ENCODE data around the gene SP2.

The SP2 gene

DNA sequence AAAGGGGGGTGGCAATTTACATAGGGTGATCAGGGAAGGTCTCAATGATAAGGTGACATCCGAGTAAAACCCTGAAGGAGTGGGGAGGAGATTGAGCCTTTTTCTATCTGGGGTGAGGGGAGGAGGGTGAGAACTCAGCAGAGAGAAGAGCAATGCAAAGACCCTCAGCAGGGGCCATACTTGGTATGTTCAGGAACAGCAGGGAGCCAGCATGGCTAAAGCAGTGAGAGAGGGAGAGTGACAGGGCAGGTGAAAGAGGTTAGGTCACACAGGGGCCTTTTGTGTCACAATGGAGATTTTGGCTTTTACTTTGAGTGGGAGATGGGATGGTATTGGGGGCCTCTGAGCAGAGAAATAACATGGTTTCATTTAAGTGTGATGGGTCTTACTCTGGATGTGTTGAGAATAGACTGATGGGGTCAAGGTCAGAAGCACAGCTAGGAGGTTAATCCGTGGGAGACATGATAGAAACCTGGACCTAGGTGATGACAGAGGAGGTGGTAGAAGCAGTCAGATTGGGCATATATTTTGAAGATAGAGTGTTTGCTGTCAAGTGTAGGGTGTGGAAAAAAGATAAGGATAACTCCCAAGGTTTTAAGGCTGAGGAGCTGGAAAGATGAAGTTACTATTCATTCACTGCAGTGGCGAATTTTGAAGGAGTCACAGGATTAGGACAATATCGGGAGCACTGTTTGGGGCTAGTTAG, 6.2 kb downstream of the SP2 start:
- H3K36me3 ChIP-seq = peaks cover 44 to 83% (median 62%) of the 10 kb centered on the region in 11 experiments
- H3K4me3 ChIP-seq = no peak overlapping the region
- peaks cover 45 to 73% (median 60%) of the 10 kb centered on the region in 10 experiments for H3K4me1 ChIP-seq
- no peak overlapping the region for H3K9ac ChIP-seq
- no peaks in the 10 kb centered on the region for H3K9me3 ChIP-seq (replicated peaks in 1 of 11)
- peaks cover 4 to 56% (median 24%) of the 10 kb centered on the region in 11 experiments; a peak in 13 of 22 replicates for H4K20me1 ChIP-seq
- H3K27ac ChIP-seq = peak overlapping the region in 1 of 11 experiments; percentile 7; a peak in 1 of 22 replicates
- H3K27me3 ChIP-seq = no peaks in the 10 kb centered on the region
- TF ChIP-seq Cebpa-rat (IDR thresholded peaks at IDR 0.05) = no peak
- no peak overlapping the region for H3K4me2 ChIP-seq

DNA sequence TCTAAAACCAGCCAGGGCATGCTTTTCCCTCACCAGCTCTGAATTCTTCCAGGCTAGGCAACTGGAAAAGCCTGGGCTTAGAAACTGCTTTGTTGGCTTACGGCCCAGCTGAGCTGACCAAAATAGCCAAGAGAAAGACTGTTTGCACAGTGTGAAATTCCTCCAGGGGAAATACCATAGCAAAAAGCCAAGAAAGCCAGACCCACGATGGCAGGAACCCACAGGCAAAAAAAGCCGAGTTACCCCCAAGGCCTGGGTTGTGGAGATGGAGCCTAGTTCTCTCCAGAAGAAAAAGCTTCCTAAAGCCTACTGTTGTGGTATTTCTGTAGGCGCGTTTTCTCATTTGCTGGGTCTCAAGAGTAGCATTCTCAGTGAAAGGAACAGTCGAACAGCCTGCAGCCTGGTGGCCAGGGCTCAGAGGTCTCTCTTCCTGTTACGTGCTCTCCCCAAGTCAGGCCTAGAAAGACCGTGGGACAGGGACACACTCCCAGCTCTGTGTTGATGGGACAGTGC, 9.2 kb downstream of the SP2 start:
- H3K9ac ChIP-seq = no peak overlapping the region
- no peak overlapping the region for H3K4me2 ChIP-seq
- no peak overlapping the region for H3K27ac ChIP-seq
- no peaks in the 10 kb centered on the region for H3K9me3 ChIP-seq (replicated peaks in 1 of 11)
- no peak overlapping the region for H3K4me3 ChIP-seq
- peaks cover 49 to 88% (median 66%) of the 10 kb centered on the region in 11 experiments for H3K36me3 ChIP-seq
- peaks cover 4 to 64% (median 25%) of the 10 kb centered on the region in 11 experiments; a peak in 14 of 22 replicates for H4K20me1 ChIP-seq
- peaks cover 32 to 63% (median 47%) of the 10 kb centered on the region in 10 experiments for H3K4me1 ChIP-seq
- TF ChIP-seq Cebpa-rat (IDR thresholded peaks at IDR 0.05) = no peak
- H3K27me3 ChIP-seq = no peaks in the 10 kb centered on the region

DNA sequence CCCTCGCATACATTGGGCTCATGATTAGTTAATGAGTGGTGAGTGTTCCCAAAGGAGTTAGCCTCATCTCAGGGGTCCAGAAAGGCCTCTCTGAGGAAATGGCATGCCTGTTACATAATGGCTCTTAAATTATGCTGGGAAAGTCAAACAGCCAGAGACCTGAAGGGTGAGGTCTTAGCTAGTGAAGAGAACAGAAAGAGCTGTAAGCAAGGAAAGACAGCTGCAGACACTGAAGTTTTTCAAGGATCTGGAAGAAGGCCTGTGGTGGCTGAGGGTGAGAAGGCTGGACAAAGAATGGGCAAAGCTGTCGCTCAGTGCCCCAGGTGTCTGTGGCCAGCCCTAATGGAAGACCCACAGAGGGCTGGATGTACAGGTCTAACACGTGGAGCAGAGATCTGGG, 10.4 kb downstream of the SP2 start:
- Histone ChIP-seq H3K36me3 (peaks cover 48 to 85% (median 63%) of the 10 kb centered on the region in 11 experiments), H4K20me1 (peaks cover 4 to 64% (median 23%) of the 10 kb centered on the region in 11 experiments; a peak in 14 of 22 replicates), H3K4me2 (peak overlapping the region in 6 of 11 experiments; percentile 68 to 79 (median 70); a peak in 7 of 22 replicates), H3K27ac (peak overlapping the region in 5 of 11 experiments; percentile 23 to 73 (median 62); a peak in 6 of 22 replicates), H3K9me3 (replicated peaks in 1 of 11) (no peaks in the 10 kb centered on the region), H3K9ac (no peak overlapping the region; a peak in 1 of 22 replicates), H3K4me3 (no peak overlapping the region), H3K27me3 (no peaks in the 10 kb centered on the region), H3K4me1 (peaks cover 23 to 51% (median 35%) of the 10 kb centered on the region in 10 experiments)
- no peak for TF ChIP-seq Cebpa-rat (IDR thresholded peaks at IDR 0.05)

DNA sequence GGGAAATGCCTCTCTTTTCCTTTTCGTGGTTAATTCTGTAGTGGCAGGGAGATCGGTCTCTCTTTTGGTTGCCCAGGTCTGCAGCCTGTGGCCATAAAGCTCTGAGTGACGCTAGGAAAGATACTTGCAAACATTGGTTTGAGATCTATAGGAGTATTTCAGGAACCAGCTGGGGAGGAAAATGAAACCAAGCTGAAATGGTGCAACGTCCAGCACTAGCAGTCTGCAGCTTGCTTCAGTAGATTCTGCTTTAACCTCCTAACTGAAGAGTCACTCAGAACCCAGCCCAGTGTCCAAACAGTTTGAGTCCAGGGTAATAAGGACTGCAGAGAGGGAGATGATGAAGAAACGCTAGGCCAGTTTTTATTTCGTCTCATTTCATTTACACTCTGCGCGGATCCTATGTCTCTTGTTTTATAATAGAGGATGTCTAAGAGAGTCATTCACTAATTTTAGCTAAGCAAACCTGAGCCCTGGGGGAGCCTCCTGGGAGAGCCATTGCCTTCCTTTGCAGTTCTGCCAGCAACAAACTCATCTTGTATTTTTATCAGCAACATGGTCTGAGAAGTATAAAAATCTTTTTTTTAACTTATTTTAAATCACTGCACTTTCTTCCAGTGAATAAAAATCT, 12.0 kb downstream of the SP2 start:
- Histone ChIP-seq H3K36me3 (peaks cover 41 to 70% (median 61%) of the 10 kb centered on the region in 11 experiments), H4K20me1 (peaks cover 0 to 67% (median 26%) of the 10 kb centered on the region in 11 experiments; a peak in 13 of 22 replicates), H3K9me3 (replicated peaks in 1 of 11) (no peaks in the 10 kb centered on the region), H3K9ac (peak overlapping the region in 10 of 11 experiments; percentile 4 to 60 (median 29); a peak in 12 of 22 replicates), H3K4me2 (peak overlapping the region; percentile 54 to 79 (median 70)), H3K27ac (peak overlapping the region in 10 of 11 experiments; percentile 7 to 73 (median 52); a peak in 15 of 22 replicates), H3K27me3 (no peaks in the 10 kb centered on the region), H3K4me3 (peak overlapping the region in 2 of 10 experiments; percentile 1 to 9; a peak in 2 of 20 replicates), H3K4me1 (peaks cover 23 to 44% (median 30%) of the 10 kb centered on the region in 10 experiments)
- TF ChIP-seq Cebpa-rat (IDR thresholded peaks at IDR 0.05) = peak in 7 of 11 experiments; percentile 28 to 92 (median 49); a peak in 8 of 22 replicates

DNA sequence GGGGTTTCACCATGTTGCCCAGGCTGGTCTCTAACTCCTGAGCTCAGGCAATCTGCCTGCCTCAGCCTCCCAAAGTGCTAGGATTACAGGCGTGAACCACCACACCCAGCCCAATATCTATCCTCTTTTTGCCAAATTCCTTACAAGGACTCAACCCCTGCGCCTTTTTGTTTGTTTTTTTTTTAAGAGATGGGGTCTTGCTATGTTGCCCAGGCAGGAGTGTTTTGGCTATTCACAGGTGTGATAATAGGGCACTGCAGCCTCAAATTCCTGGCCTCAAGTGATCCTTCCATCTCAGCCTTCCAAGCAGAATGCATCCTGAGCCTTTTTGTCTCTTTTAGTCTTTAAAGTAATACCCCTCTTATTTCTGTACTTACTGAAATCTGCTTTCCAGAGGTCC, 17.0 kb downstream of the SP2 start:
- peaks cover 45 to 72% (median 58%) of the 10 kb centered on the region in 11 experiments for H3K36me3 ChIP-seq
- H3K27ac ChIP-seq = no peak overlapping the region
- H3K4me2 ChIP-seq = no peak overlapping the region
- peaks cover 0 to 55% (median 11%) of the 10 kb centered on the region in 11 experiments; a peak in 12 of 22 replicates for H4K20me1 ChIP-seq
- peaks cover 14 to 34% (median 23%) of the 10 kb centered on the region in 10 experiments for H3K4me1 ChIP-seq
- H3K9me3 ChIP-seq (replicated peaks in 1 of 11) = no peaks in the 10 kb centered on the region
- H3K4me3 ChIP-seq = no peak overlapping the region
- no peak overlapping the region for H3K9ac ChIP-seq
- TF ChIP-seq Cebpa-rat (IDR thresholded peaks at IDR 0.05) = no peak
- H3K27me3 ChIP-seq = no peaks in the 10 kb centered on the region

DNA sequence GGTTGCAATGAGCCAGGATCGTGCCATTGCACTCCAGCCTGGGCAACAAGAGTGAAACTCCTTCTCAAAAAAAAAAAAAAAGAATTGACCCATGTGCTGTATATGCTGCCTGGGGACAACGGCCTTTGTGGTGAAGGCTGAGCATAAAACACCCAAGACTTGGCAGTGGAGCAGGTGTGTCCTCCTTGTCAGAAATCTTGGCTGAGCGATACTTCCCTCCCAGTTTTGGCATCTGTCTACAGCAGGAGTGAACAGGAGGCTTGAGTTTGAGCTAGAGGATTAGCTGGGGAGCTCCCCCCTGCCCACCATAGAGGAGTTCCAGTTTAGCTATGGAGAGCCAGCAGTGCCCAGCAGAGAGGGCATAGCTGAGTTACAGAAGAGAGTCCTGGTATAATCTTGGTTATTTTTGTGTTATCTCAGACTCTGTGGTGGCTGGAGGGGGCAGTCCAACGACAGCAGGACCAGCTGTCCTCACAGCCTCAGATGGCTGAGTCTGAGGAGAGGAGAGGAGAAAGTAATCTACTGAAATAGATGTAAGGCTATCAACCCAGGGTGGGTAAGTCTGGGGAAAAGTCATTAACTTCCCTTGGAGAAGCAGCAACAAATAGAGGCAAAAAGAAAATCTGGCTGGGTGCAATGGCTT, 18.4 kb downstream of the SP2 start:
- no peak for TF ChIP-seq Cebpa-rat (IDR thresholded peaks at IDR 0.05)
- Histone ChIP-seq H3K9ac (no peak overlapping the region), H3K9me3 (replicated peaks in 1 of 11) (no peaks in the 10 kb centered on the region), H3K4me3 (no peak overlapping the region), H3K36me3 (peaks cover 42 to 73% (median 56%) of the 10 kb centered on the region in 11 experiments), H4K20me1 (peaks cover 0 to 42% (median 10%) of the 10 kb centered on the region in 11 experiments; a peak in 10 of 22 replicates), H3K4me2 (peak overlapping the region in 5 of 11 experiments; percentile 1 to 35 (median 31); a peak in 6 of 22 replicates), H3K27ac (peak overlapping the region in 2 of 11 experiments; percentile 5 to 13; a peak in 1 of 22 replicates), H3K27me3 (no peaks in the 10 kb centered on the region), H3K4me1 (peaks cover 13 to 26% (median 20%) of the 10 kb centered on the region in 10 experiments)

DNA sequence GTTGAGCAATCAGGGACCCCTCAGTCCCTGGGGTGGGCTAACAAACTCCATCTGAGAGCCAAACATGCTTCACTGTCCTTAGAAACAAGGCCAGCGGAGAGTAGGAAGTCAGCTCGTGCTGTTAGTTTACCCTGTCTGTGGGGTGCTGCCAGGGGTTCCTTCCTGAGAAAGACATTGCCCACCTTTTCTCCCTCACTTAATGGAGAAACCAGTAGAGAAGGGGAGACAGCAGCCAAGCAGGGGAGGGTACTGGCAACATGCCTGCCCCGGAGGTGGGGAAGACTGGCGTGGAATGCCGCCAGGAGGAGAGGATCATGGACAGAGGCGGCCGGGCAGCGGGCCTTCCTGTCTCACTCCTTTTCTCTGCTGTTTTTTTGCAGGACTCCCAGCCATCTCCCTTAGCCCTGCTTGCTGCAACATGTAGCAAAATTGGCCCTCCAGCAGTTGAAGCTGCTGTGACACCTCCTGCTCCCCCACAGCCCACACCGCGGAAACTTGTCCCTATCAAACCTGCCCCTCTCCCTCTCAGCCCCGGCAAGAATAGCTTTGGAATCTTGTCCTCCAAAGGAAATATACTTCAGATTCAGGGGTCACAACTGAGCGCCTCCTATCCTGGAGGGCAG, 19.9 kb downstream of the SP2 start:
- H3K4me2 ChIP-seq = no peak overlapping the region
- no peak overlapping the region for H3K4me3 ChIP-seq
- H3K36me3 ChIP-seq = peaks cover 37 to 75% (median 58%) of the 10 kb centered on the region in 11 experiments
- no peaks in the 10 kb centered on the region for H3K9me3 ChIP-seq (replicated peaks in 1 of 11)
- H3K27ac ChIP-seq = peak overlapping the region in 1 of 11 experiments; percentile 30; a peak in 3 of 22 replicates
- no peak for TF ChIP-seq Cebpa-rat (IDR thresholded peaks at IDR 0.05)
- H3K9ac ChIP-seq = no peak overlapping the region
- H4K20me1 ChIP-seq = peaks cover 0 to 32% (median 10%) of the 10 kb centered on the region in 11 experiments; a peak in 10 of 22 replicates
- no peaks in the 10 kb centered on the region for H3K27me3 ChIP-seq
- peaks cover 14 to 31% (median 20%) of the 10 kb centered on the region in 10 experiments for H3K4me1 ChIP-seq
